ENCODE results near the gene ARMCX6. TPM values are rescaled to one million over a fixed set of nuclear protein-coding genes. Genes with fewer than 3 reads are reported as not detected.
"Not testable (repeated sequence)": the region's sequence is repeated elsewhere in the genome, so short reads cannot be mapped to it uniquely, and the experiment has no call there.

The ARMCX6 gene
- total RNA-seq, 2 donors from 2014 or later: 34.0 to 47.8 TPM

GRCh38 chrX:101599592-101599991 is 18.2 kb downstream of the ARMCX6 start:
- not testable (repeated sequence) for ATAC-seq; H3K4me3 Mint-ChIP-seq; H3K4me1 Mint-ChIP-seq; H3K27ac Mint-ChIP-seq; DNase-seq; H3K9me3 ChIP-seq (ENCODE audit: control insufficient read depth, low read length, poor library complexity, severe bottlenecking); H3K36me3 Mint-ChIP-seq (ENCODE audit: low read depth)
- peaks cover 17% of the 10 kb centered on the region for H3K27me3 Mint-ChIP-seq

GRCh38 chrX:101595739-101596419 is 21.9 kb downstream of the ARMCX6 start:
- Mint-ChIP-seq H3K27me3 (peaks cover 28% of the 10 kb centered on the region), H3K36me3 (ENCODE audit: low read depth) (peaks cover 2% of the 10 kb centered on the region), H3K4me3 (no peak overlapping the region), H3K27ac (no peak overlapping the region), H3K4me1 (no peaks in the 10 kb centered on the region)
- DNase-seq (peak in 1 of 3 donors; percentile 13), ATAC-seq (peak; percentile 73)
- no peaks in the 10 kb centered on the region for H3K9me3 ChIP-seq (ENCODE audit: control insufficient read depth, low read length, poor library complexity, severe bottlenecking)

Other genes with a start within 250 kb of the ARMCX6 start
- gene BTK, start 231.8 kb downstream of the ARMCX6 start, total RNA-seq: 10 to 100 TPM; 10.0 to 13.8 TPM
- 100 to 1,000 TPM; 270 to 298 TPM for gene RPL36A, start 227.0 kb downstream of the ARMCX6 start, total RNA-seq
- 10 to 100 TPM; 26.6 to 36.0 TPM for gene GLA, start 210.1 kb downstream of the ARMCX6 start, total RNA-seq
- 10 to 100 TPM; 34.7 to 43.2 TPM for gene HNRNPH2, start 209.8 kb downstream of the ARMCX6 start, total RNA-seq
- gene ARMCX4, start 132.5 kb downstream of the ARMCX6 start, total RNA-seq: 1 to 10 TPM; 5.9 to 9.9 TPM
- under 1 TPM; 0.21 to 0.30 TPM for gene ARMCX1, start 67.5 kb downstream of the ARMCX6 start, total RNA-seq
- gene ARMCX3, start 5.2 kb upstream of the ARMCX6 start, total RNA-seq: 10 to 100 TPM; 47.5 to 49.9 TPM
- 1 to 10 TPM in 1 of 2 donors, under 1 TPM in 1; 0.55 to 1.4 TPM for gene ARMCX2, start 41.9 kb upstream of the ARMCX6 start, total RNA-seq

All from T-helper 17 cell (primary cell).